ENCODE data around the gene GNAI2.

- TF ChIP-seq, protein P1, sequence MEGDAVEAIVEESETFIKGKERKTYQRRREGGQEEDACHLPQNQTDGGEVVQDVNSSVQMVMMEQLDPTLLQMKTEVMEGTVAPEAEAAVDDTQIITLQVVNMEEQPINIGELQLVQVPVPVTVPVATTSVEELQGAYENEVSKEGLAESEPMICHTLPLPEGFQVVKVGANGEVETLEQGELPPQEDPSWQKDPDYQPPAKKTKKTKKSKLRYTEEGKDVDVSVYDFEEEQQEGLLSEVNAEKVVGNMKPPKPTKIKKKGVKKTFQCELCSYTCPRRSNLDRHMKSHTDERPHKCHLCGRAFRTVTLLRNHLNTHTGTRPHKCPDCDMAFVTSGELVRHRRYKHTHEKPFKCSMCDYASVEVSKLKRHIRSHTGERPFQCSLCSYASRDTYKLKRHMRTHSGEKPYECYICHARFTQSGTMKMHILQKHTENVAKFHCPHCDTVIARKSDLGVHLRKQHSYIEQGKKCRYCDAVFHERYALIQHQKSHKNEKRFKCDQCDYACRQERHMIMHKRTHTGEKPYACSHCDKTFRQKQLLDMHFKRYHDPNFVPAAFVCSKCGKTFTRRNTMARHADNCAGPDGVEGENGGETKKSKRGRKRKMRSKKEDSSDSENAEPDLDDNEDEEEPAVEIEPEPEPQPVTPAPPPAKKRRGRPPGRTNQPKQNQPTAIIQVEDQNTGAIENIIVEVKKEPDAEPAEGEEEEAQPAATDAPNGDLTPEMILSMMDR (IDR thresholded peaks at IDR 0.05): no peak
- TF ChIP-seq POLR2AphosphoS5 (IDR thresholded peaks at IDR 0.05) (no peak), POLR2A (IDR thresholded peaks at IDR 0.05) (no peak)
These were observed 40.7 kb downstream of the GNAI2 start for GRCh38 chr3:50276762-50277101.

Measured in stomach (tissue), 4 donors.